KOPT-K1 (cell line): ENCODE results near the gene SULF2.

Experiments
- H3K27ac ChIP-seq: fragments of 200-600 bp; sonication (generic); 2 replicates; pipeline ENCODE4 v1.5.1; 2016; ENCODE audit warnings: antibody characterized with exemption, mild to moderate bottlenecking, low read depth, low read length; ENCODE audit not compliant: poor library complexity, severe bottlenecking
- H3K36me3 ChIP-seq: fragments of 200-600 bp; sonication (generic); 2 replicates; pipeline ENCODE4 v1.5.1; 2017; ENCODE audit warnings: antibody characterized with exemption, mild to moderate bottlenecking, low read length, moderate library complexity; ENCODE audit not compliant: insufficient read depth
- H3K9me3 ChIP-seq: fragments of 200-600 bp; sonication (generic); 2 replicates; pipeline ENCODE4 v1.5.1; 2017; ENCODE audit warnings: antibody characterized with exemption, low read length, mild to moderate bottlenecking; ENCODE audit not compliant: insufficient read depth, poor library complexity, severe bottlenecking

Gene SULF2

DNA sequence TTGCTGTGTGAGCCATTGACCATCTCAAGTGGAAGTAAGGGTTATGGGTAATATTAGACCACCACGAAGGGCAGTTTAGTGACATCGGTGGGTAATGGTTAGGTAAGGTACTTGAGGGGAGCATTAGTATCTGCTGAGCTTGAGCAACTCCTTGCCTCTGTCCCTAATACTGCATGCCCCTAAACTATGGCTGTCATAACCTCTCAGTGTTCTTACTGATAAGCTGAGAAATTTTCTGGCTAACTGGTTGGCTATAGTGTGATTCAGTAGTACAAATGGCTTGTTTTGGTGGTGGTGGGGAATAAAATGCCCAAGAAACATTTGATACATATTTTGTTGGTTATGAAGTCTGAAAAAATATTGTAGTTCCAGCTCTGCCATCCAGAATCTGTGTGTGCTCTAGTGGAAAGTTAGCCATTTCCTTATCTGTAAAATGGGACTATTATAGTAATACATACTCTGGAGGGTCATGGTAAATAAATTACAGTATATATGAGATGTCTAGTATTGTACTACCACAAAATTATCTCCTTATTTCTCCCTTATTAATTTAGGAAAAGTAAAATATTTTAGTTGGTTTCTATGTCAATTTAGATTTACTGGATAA is 170.5 kb downstream of the SULF2 start:
- no peak overlapping the region for H3K27ac ChIP-seq
- H3K36me3 ChIP-seq = no peaks in the 10 kb centered on the region
- no peaks in the 10 kb centered on the region for H3K9me3 ChIP-seq

DNA sequence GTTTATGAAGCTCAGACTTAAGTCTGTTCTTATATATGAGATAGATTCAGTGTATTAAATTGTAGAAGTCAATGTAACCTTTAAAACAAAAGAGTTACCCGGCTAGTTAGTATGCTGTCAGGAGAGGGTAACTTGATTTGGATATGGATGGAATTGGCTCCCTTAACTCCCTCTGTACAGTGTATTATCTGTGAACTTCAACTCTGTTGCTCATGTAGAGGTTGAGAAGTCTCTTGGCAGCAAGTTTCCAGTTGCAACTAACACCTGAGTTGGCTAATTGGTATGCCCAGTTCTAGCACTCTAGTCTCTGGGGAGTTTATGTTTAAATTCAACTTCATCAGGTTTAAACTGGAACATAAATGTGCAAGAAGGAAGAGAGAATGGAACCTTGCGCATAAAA is 172.6 kb downstream of the SULF2 start:
- Histone ChIP-seq H3K9me3 (no peaks in the 10 kb centered on the region), H3K27ac (no peak overlapping the region), H3K36me3 (no peaks in the 10 kb centered on the region)

DNA sequence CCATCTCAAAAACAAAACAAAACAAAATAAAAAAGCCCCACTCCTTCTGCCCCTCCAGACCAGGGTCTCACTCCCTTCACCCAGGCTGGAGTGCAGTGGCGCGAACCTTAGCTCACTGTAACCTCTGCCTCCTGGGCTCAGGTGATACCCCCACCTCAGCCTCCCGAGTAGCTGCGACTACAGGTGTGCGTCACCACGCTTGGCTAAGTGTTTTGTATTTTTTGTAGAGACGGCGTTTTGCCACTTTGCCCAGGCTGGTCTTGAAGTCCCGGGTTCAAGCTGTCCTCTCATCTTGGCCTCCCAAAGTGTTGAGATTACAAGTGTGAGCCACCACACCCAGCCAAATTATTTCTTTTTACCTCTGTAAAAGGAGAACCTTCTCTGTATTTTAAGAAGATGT is 173.5 kb downstream of the SULF2 start:
- Histone ChIP-seq H3K27ac (no peak overlapping the region), H3K9me3 (no peaks in the 10 kb centered on the region), H3K36me3 (no peaks in the 10 kb centered on the region)

DNA sequence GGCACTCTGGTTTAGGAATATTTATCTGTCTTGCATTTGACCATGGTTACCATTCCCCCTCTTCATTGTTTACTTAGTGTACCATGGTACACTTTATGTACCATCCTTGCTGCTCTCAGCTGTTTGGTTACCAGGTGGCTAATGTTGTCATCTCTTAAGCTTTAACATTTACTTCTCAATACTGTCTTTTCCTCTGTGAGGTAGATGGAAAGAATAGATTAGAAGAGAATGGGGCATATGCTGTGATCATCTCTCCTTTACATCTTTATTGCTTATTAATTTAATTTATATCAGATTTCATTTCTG is 174.4 kb downstream of the SULF2 start:
- H3K36me3 ChIP-seq = no peaks in the 10 kb centered on the region
- H3K27ac ChIP-seq = no peak overlapping the region
- H3K9me3 ChIP-seq = no peaks in the 10 kb centered on the region

DNA sequence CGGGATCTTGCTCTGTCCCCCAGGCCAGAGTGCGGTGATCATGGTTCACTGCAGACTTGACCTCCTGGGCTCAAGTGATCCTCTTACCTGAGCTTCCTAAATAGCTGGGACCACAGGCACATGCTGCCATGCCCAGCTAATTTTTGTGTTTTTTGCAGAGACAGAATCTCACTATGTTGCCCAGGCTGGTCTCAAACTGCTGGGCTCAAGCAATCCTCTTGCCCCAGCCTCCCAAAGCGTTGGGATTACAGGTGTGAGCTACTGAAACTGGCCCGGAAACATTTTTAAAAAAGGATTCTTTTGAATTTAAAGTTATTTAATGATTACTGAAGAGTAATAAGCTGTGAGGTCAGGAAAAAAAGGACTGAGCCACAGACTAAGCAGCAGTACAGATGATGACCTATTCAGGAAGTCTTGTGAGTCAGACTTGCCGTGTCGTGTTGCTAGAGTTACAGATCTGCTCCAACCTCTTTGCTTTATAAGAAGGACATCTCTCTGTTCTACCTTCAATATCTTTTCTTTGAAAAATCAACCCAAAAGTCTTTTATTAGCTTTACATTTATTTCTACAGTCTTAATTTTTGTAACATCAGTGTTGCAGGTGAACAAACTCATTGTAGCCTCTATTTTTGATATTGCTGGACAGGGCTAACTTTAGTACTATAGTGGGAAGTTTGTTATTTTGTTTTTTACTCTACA is 174.9 kb downstream of the SULF2 start:
- no peaks in the 10 kb centered on the region for H3K9me3 ChIP-seq
- no peaks in the 10 kb centered on the region for H3K36me3 ChIP-seq
- no peak overlapping the region for H3K27ac ChIP-seq

DNA sequence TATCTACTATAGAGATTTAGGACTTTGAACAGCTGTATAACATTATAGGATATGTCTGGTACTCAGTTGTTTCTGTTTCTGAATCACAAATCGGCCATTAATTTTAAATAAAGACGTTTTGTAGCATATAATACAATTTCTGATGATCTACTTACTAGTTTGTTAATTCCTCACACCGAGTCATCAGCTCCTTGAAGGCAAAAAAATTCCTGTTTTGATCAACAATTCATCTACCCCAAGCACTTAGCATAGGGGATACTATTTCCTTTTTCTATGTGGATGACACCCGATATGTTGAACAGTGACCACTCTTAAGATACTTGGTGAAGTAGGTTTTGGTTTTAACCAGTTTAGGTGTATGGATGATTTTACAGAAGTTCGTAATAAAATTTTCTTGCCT is 176.3 kb downstream of the SULF2 start:
- Histone ChIP-seq H3K9me3 (no peaks in the 10 kb centered on the region), H3K27ac (no peak overlapping the region), H3K36me3 (no peaks in the 10 kb centered on the region)
